GM23248 (cell line): Measurements from ENCODE around the gene DUSP15.

Experiments used
- EZH2 ChIP-seq: fragments of 200-600 bp; sonication (generic); IDR thresholded peaks from 2 replicates; pipeline ENCODE4 v1.6.1; 2018; ENCODE audit warnings: antibody characterized with exemption, mild to moderate bottlenecking; ENCODE audit not compliant: insufficient read depth, poor library complexity, severe bottlenecking
- EZH2phosphoT487 ChIP-seq: fragments of 200-600 bp; sonication (generic); IDR thresholded peaks from 2 replicates; pipeline ENCODE4 v1.6.1; 2018; ENCODE audit warnings: antibody characterized with exemption, moderate library complexity, mild to moderate bottlenecking, low read depth; ENCODE audit not compliant: insufficient read depth

- TF ChIP-seq EZH2 (no peak), EZH2phosphoT487 (no peak)
These were observed 5.3 kb upstream of the DUSP15 start for GRCh38 chr20:31875671-31876070.
